ENCODE results near the gene FNBP1L.
"Not testable (repeated sequence)": the region's sequence is repeated elsewhere in the genome, so short reads cannot be mapped to it uniquely, and the experiment has no call there.

The FNBP1L gene

DNA sequence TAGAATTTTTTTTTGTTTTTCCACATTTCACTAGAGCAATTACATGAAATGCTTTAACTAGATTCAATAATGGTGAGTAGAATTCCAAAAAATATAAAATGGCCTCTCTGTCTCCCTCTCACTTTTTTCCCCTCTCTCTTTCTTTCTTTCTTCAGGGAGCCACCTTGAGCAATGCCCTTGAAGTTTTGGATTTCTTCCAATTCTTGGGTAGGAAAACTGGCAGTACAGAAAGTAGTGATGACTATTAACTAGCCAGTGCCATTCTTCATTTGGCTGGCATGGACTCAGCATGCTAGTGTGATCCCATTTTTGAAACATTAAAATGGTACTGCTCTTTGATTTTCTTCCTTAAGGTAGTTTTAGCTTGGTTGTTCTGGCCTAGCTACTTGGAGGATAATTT, 4.5 kb upstream of the FNBP1L start:
- no peak for DNase-seq (ENCODE audit: low spot score)

DNA sequence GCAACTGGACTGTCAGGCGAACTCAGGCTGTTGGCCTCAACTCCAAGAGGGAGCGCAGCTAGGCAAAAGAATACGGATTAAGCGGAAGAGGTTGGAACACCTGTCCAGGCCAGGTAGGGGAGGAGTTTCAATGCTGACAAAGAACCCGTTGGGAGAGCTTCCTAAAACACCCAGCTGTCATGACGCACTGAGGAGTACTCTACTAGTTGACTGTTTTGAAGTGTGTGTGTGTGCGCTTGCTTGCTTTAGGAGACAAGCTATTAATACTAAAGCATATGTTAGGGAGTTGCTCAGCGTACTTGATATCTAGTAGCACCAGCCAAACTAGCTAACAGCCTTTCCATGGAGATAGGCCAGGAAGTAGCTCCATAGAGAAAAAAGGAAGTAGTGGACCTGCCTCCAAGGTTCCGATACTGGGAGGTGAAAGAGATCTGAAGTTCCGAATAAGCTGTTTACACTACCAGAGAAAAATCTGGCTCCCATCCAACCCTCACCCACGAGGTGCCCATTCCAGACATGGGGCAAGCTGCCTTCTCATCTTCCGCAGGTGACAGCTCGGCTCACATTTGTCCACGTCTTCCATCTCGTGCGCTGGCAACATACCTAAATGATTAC, 974 bp upstream of the FNBP1L start:
- DNase-seq (ENCODE audit: low spot score), result no peak

DNA sequence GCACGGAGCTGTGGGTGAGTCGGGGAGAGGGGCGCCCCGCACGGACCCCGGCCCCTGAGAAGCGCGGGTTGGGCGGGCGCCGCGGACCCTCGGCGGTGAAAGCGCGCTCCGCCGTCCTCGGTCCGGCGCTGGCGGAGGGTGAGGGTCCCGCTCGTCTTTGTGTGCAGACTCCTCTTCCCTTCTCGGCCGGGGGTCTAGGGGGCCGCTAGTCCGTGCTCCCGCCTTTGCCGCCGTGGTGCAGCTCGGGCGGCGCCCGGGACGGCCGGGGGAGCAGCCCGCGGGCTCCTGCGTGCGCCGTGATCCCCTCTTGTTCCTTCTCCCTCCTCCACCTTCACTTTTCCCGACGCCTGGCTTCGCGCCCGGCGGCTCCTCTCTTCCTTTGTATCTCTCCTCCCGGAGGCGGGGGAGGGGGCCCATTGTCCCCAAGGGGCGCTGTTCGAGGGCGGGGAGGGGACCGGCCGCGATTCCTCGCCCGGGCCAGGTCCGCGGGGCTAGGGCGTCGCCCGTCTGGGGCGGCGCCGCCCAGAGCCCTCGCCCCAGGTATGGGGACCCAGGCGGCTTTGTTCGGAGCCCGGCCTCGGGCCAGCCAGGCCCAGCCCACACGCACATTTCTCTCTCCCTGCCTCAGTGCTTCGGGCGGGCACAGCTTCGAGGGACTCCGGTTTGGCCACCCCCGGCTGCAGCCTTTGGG, 519 bp downstream of the FNBP1L start:
- DNase-seq (ENCODE audit: low spot score), result no peak

DNA sequence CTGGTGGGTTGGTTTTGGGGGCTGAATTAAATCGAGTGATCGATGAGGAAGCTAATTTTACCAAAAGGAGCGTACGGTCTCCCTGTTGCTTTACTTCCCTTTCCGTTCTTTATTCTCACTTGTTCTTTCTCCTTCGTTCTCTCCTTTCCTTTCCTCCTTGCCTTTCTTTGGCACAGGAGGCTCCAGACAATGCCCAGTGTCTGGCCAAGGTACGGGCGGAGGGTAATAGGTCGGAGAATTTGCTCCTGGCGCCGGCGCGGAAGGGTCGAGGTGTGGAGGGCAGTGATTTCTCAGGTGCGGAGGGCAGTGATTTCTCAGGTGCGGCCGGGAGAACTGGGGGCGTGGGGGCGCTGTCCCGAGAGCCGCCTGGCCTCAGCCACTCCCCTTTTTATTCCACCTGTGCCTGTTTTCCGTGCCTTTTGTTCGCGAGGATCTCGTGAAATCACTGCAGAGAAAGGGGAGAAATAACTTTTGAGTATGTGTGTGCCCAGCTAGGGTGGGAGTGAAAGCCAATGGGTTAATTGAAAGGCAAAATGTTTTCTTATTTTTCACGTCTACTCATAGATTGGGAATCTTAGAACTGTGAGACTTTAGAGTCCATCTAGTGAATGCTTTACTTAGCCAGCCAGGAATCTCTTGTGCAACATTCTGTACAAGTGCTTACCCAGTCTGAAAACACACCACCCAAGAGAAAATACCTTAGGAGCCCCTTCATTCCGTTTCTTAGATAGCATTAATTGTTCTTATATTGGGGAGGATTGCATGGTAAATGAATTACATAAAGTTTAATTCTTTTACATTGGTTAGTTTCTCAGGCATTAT, 1.3 kb downstream of the FNBP1L start:
- DNase-seq (ENCODE audit: low spot score), result no peak

DNA sequence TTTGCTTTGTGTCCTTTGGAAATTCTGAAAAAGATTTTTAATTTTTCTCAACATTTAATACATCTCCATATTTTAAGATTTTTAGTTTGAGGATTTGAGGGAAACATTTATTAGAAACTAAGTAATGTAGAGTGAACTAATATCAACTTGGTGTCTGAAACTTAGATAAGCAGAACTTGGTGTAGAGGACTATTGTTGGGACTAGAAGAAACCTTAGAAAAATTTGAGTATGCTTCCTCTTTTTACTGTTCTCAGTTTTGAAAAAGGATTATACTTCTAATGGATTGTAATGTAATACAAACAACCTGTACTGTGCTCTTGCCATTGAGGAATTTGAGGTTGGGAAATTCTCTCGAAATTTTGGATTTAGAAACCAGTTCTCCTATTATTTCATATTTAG, 2.4 kb downstream of the FNBP1L start:
- DNase-seq (ENCODE audit: low spot score), result no peak

DNA sequence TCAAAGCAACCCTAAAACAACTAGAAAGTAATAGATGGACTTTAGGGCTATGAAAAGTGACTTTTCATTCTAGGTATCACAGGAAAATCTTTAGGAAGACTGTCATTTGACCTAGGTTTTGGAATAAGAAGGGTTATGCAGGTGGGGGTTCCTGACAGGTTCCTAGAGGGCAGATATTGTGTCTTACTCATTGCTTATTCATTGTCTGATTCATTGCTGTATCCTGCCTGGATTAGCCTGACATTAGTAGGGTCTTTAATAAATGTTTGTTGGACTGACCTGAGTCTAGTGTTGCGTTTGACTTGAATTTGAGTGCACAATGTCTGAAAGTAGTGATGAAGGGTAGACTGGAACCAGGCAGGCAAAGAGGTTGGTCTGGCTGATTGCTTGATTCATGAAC, 6.0 kb downstream of the FNBP1L start:
- no peak for DNase-seq (ENCODE audit: low spot score)

DNA sequence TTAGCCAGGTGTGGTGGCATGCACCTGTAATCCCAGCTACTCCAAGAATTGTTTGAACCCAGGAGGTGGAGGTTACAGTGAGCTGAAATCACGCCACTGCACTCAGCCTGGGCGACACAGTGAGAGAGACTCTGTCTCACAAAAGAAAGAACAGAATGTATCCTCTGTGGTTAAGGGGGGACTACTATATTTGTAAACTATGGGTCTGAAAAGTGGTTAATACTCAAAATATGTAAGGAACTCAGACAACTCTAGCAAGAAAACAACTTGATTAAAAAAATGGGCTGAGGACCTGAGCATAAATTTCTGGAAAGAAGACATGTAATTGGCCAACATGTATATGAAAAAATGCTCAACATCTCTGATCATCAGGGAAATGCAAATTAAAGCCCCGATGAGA, 11.2 kb downstream of the FNBP1L start:
- no peak for DNase-seq (ENCODE audit: low spot score)

DNA sequence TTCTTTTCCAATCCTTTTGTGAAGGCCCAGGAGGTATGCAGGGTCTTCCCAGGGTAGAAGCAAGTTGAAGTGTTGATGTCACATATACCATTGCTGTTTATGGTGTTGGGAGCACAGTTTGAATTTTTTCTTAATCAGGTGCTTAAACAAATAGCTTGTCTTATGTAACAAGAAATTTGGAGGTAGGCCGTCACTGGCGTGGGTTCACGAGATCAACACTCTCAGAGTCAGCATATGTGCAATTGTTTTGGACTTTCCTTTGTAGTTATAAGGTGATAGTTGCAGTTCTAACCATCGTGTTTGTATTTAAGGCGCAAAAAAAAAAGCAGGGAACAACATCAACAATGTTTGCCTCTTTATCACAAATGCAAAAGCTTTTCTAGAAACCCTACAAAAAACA, 13.3 kb downstream of the FNBP1L start:
- DNase-seq (ENCODE audit: low spot score), result no peak

DNA sequence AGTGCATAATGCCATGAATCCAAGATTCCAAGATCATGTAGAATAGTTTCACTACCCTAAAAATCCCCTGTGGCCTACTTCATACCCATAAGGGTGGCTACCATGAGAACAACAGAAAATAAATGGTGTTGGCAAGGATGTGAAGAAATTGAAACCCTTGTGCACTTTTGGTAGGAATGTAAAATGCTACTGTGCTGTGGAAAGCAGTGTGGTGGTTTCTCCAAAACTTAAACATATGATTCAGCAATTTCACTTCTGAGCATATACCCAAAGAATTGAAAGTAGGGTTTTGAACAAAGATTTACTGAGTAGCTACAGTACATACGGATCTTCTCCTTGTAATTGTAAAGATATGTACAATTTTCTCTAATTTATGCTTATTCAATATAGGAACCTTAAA, 16.0 kb downstream of the FNBP1L start:
- no peak for DNase-seq (ENCODE audit: low spot score)

DNA sequence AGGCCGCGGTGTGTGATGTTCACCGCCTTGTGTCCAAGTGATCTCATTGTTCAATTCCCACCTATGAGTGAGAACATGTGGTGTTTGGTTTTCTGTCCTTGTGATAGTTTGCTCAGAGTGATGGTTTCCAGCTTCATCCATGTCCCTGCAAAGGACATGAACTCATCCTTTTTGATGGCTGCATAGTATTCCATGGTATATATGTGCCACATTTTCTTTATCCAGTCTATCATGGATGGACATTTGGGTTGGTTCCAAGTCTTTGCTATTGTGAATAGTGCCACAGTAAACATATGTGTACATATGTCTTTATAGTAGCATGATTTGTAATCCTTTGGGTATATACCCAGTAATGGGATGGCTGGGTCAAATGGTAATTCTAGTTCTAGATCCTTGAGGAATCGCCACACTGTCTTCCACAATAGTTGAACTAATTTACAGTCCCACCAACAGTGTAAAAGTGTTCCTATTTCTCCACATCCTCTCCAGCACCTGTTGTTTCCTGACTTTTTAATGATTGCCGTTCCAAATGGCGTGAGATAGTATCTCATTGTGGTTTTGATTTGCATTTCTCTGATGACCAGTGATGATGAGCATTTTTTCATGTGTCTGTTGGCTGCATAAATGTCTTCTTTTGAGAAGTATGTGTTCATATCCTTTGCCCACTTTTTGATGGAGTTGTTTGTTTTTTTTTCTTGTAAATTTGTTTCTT, 17.6 kb downstream of the FNBP1L start:
- DNase-seq (ENCODE audit: low spot score), result not testable (repeated sequence)

DNA sequence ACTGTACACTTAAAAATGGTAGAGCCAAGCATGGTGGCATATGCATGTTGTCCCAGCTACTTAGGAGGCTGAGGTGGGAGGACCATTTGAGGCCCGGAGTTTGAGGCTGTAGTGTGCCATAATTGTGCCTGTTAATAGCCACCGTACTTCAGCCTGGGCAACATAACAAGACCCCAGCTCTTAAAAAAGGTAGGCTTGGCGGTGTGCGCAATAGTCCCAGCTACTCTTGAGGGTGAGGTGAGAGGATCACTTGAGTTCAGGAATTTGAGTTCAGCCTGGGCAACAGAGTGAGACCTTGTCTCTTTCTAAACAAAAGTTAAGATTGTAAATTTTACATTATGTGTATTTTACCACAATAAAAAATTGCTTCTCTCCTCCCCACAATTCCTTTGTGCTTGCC, 19.7 kb downstream of the FNBP1L start:
- DNase-seq (ENCODE audit: low spot score), result no peak

DNA sequence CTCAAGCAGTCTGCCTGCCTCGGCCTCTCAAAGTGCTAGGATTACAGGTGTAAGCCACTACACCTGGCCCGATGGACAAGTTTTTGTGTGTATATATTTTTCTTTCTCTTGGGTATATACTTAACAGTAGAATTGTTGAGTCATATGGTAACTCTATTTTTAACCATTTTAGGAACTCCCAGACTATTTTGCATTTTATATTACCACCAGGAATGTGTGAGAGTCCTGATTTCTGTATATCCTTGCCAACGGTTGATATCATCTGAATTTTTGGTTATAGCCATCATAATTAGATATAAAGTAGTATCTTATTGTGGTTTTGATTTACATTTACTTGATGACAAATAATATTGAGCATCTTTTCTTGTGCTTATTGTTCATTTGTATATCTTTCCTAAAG, 20.7 kb downstream of the FNBP1L start:
- DNase-seq (ENCODE audit: low spot score), result no peak

DNA sequence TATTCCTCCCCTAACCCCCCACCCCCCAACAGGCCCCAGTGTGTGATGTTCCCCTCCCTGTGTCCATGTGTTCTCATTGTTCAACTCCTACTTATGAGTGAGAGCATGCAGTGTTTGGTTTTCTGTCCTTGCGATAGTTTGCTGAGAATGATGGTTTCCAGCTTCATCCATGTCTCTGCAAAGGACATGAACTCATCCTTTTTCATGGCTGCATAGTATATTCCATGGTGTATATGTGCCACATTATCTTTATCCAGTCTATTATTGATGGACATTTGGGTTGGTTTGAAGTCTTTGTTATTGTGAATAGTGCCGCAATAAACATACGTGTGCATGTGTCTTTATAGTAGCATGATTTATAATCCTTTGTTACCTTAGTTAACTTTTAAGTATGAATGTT, 21.3 kb downstream of the FNBP1L start:
- not testable (repeated sequence) for DNase-seq (ENCODE audit: low spot score)

DNA sequence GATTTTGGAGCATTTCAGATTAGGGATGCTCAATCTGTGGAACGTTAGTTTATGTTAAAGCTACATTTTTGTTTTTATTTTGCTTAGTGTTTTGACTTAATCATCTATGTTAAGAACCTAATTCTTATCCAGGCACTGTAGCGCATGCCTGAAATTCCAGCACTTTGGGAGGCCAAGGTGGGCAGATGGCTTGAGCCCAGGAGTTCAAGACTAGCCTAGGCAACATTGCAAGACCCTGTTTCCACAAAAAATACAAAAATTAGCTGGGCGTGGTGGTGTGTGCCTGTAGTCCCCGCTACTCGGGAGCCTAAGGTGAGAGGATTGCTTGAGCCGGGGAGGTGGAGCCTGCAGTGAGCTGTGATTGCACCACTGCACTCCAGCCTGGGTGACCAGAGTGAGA, 23.4 kb downstream of the FNBP1L start:
- DNase-seq (ENCODE audit: low spot score), result no peak

DNA sequence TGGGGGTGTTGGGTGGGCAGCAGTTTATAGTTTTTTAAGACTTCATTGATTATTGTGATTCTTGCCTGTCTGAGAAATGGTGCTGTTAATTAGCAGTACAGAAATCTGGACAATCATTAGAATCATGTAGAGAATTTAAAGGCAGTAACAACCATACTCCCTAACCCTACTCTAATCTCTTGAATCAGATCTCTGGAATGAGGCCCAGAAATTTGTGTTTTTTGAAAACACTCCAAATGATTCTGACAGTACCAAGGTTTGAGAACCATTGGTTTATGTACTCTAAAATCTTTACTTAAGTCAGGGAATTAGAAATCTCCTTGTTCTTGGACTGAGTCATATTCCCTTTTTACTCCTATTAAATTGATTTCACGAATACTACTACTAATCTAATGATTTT, 24.0 kb downstream of the FNBP1L start:
- DNase-seq (ENCODE audit: low spot score), result no peak

DNA sequence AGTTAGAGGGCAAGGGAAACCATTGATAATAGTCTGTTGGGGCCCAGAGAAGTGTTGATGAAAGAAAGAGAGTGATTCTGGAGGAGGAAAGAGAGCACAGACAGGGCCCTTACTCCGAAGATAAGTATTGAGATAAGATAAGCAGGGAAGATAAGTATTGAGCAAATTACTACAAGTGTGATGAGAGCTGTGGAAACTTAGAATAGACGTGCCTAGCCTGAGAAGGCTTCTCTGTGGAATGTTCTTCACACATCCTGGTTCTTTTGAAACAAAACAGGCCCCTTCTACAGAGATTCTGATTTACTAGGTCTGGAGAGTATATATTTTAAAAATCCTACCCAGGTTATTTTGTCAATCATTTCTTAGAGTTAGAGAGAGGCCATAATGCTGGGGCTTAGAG, 26.4 kb downstream of the FNBP1L start:
- DNase-seq (ENCODE audit: low spot score), result no peak

DNA sequence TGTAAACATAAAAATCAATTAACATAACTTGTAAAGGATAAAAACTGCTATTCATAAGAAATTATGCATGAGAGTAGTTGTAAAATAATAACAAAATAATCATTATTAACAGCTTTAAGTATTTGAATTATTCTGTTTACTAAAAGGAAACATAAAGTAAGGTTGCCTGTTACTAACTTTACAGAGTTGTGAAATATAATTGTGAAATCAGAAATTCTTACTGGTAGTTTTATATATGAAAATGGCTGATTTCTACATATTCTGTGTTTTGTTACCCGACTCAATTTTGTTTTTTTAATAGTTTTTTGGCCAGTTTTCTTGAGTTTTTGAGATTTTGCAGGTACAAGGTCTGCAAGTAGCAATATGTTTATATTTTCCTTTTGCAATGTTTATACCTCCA, 27.8 kb downstream of the FNBP1L start:
- no peak for DNase-seq (ENCODE audit: low spot score)

DNA sequence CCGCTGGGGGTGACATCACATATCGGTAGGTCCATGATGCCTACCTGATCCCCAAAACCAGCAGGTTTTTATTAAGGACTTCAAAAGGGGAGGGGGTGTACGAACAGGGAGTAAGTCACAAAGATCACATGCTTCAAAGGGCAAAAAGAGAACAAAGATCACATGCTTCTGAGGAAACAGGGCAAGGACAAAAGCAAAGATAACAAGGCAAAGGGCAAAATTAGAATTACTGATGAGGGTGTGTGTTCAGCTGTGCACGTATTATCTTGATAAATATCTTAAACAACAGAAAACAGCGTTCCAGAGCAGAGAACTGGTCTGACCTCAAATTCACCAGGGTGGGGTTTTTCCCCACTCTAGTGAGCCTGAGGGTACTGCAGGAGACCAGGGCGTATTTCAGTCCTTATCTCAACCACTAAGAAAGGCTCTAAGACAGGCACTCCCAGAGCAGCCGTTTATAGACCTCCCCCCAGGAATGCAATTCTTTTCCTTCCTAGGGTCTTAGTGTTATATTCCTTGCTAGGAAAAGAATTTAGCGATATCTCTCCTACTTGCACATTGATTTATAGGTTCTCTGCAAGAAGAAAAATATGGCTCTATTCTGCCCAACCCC, 31.3 kb downstream of the FNBP1L start:
- not testable (repeated sequence) for DNase-seq (ENCODE audit: low spot score)

DNA sequence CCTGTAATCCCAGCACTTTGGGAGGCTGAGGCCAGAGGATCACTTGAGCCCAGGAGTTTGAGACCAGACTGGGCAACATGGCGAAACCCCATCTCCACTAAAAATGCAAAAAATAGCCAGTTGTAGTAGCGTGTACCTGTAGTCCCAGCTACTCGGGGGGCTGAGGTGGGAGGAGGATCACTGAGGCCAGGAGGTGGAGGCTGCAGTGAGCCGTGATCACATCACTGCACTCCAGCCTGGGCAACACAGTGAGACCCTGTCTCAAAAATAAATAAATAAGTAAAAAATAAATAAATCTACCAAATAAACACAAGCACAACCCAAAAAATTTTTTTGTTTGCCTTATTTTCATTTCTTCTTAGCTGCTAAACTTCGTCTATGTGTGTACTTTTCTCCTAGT, 34.0 kb downstream of the FNBP1L start:
- not testable (repeated sequence) for DNase-seq (ENCODE audit: low spot score)

DNA sequence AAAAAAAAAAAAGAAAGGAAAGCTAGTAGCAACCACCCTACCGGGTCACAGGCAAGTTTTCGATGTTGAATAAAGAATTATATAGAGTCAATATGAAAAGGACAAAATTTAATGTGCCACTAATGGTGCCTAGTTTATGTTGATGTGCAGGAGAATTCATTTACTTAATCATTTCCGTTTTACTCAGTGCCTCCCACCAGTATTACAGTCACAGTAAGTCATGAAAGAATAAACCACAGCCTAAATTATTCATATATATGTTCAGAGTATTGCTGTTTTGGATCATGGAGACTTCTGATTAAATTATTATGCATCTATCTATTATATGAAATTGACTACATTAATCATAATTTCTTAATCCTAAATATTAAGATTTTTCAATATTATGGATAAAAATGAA, 35.3 kb downstream of the FNBP1L start:
- DNase-seq (ENCODE audit: low spot score), result no peak

DNA sequence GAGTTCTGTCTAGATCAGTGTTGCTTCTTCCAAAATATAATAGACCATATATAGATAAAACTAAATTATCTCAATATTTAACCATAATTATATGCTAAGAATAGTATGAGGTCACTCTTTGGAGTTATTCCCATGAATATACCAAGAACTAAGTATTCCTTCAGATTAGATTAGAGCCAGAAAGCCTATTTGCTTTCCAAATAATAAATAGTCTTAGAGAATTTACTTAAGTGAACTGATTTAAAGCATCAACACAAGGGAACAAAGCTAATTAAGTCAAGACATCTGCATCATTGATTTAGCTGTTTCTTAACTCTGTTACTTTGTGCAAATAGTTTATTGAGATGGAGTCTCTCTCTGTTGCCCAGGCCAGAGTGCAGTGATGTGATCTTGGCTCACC, 35.7 kb downstream of the FNBP1L start:
- no peak for DNase-seq (ENCODE audit: low spot score)

DNA sequence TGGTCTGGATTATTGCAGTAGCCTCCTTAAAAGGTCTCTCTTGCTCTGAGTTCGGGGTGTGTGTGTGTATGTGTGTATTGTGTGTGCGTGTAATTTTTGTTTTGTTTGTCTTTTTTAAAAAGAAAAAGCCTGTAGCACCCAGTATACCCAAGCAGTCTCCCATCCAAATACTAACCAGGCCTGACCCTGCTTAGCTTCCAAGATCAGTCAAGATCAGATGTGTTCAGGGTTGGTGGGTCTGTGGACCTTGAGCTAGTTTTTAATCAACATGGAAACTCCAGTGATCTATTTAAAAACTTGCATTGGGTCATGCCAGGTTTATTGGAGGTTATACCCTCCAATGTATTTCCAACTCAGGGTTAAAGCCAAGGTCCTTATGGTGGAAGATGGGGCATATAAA, 40.3 kb downstream of the FNBP1L start:
- DNase-seq (ENCODE audit: low spot score), result no peak

All from CD4-positive, alpha-beta T cell treated with Interleukin-15 for 4 hours (primary cell).